GM12891 (cell line): ENCODE results near the gene TSSK3.

Experiments
- DNase-seq: peaks from one replicate; pipeline ENCODE4 v3.0.0; 2011; ENCODE audit warnings: low spot score; ENCODE audit not compliant: insufficient read length
- FAIRE-seq: peaks from 2 replicates; lab custom pipeline; 2011; peaks lifted over from hg19 to GRCh38; lab: Jason Lieb, UNC
- PAX5 ChIP-seq: IDR thresholded peaks from 2 replicates; pipeline ENCODE4 v1.6.1; 2011; ENCODE audit warnings: low read length, moderate library complexity, mild to moderate bottlenecking; ENCODE audit not compliant: insufficient read depth, severe bottlenecking
- POLR2A ChIP-seq: IDR thresholded peaks from 2 replicates; pipeline ENCODE4 v1.6.1; 2011; ENCODE audit warnings: low read depth, low read length, control low read depth
- POLR2AphosphoS5 ChIP-seq: IDR thresholded peaks from 2 replicates; pipeline ENCODE4 v1.6.1; 2011; ENCODE audit warnings: low read depth, low read length, control low read depth
- POU2F2 ChIP-seq: IDR thresholded peaks from 2 replicates; pipeline ENCODE4 v1.6.1; 2011; ENCODE audit warnings: low read depth, mild to moderate bottlenecking, control low read depth, low read length, moderate library complexity
- SPI1 ChIP-seq: IDR thresholded peaks from 2 replicates; pipeline ENCODE4 v1.6.1; 2011; ENCODE audit warnings: low read depth, low read length, control low read depth
- TAF1 ChIP-seq: IDR thresholded peaks from 2 replicates; pipeline ENCODE4 v1.6.1; 2011; ENCODE audit warnings: low read depth, low read length, control low read depth

The TSSK3 gene

GRCh38 chr1:32376199-32376598 is 13.9 kb downstream of the TSSK3 start:
- DNase-seq (no peak), FAIRE-seq (no peak)
- no peak for TF ChIP-seq TAF1
- no peak for TF ChIP-seq SPI1
- TF ChIP-seq PAX5 = no peak
- TF ChIP-seq POLR2A = no peak
- TF ChIP-seq POU2F2 = no peak
- TF ChIP-seq POLR2AphosphoS5 = no peak

- no peak for TF ChIP-seq POU2F2
- TF ChIP-seq POLR2A = no peak
- no peak for TF ChIP-seq PAX5
- no peak for TF ChIP-seq TAF1
- no peak for TF ChIP-seq POLR2AphosphoS5
- no peak for TF ChIP-seq SPI1
- FAIRE-seq = no peak
- DNase-seq = no peak
Observed at GRCh38 chr1:32377541-32378220, 15.3 kb downstream of the TSSK3 start.

GRCh38 chr1:32380057-32380456 is 17.7 kb downstream of the TSSK3 start:
- DNase-seq = no peak
- TF ChIP-seq POLR2A = no peak
- no peak for TF ChIP-seq POU2F2
- TF ChIP-seq PAX5 = no peak
- TF ChIP-seq SPI1 = no peak
- no peak for TF ChIP-seq POLR2AphosphoS5
- no peak for TF ChIP-seq TAF1
- no peak for FAIRE-seq

GRCh38 chr1:32386676-32387392 is 24.5 kb downstream of the TSSK3 start:
- FAIRE-seq (no peak), DNase-seq (no peak)
- no peak for TF ChIP-seq POU2F2
- no peak for TF ChIP-seq POLR2A
- no peak for TF ChIP-seq POLR2AphosphoS5
- TF ChIP-seq SPI1 = no peak
- TF ChIP-seq PAX5 = no peak
- TF ChIP-seq TAF1 = no peak

- DNase-seq = no peak
- FAIRE-seq = no peak
- no peak for TF ChIP-seq POU2F2
- no peak for TF ChIP-seq POLR2A
- TF ChIP-seq TAF1 = no peak
- no peak for TF ChIP-seq POLR2AphosphoS5
- TF ChIP-seq PAX5 = no peak
- no peak for TF ChIP-seq SPI1
Observed at GRCh38 chr1:32388641-32389040, 26.3 kb downstream of the TSSK3 start.

- TF ChIP-seq TAF1 (no peak), POLR2A (no peak), POU2F2 (no peak), SPI1 (no peak), POLR2AphosphoS5 (no peak), PAX5 (no peak)
- FAIRE-seq = no peak
- DNase-seq = no peak
Observed at GRCh38 chr1:32390904-32391870, 28.8 kb downstream of the TSSK3 start.

GRCh38 chr1:32392325-32392724 is 30.0 kb downstream of the TSSK3 start:
- no peak for FAIRE-seq
- no peak for DNase-seq

GRCh38 chr1:32393136-32393535 is 30.8 kb downstream of the TSSK3 start:
- FAIRE-seq (no peak), DNase-seq (no peak)
- TF ChIP-seq PAX5 = no peak
- TF ChIP-seq SPI1 = no peak
- no peak for TF ChIP-seq POLR2A
- no peak for TF ChIP-seq POLR2AphosphoS5
- no peak for TF ChIP-seq TAF1
- no peak for TF ChIP-seq POU2F2

More at GRCh38 chr1:32392325-32392724, 30.0 kb downstream of the TSSK3 start:
- no peak for TF ChIP-seq SPI1
- no peak for TF ChIP-seq TAF1
- TF ChIP-seq POLR2A = no peak
- no peak for TF ChIP-seq PAX5

GRCh38 chr1:32393832-32394140 is 31.4 kb downstream of the TSSK3 start:
- FAIRE-seq (no peak), DNase-seq (no peak)
- TF ChIP-seq POLR2AphosphoS5 (no peak), POU2F2 (no peak), POLR2A (no peak)
